GM18858 (cell line): ENCODE measurements around the gene TSEN15.
"Not testable (repeated sequence)": the region's sequence is repeated elsewhere in the genome, so short reads cannot be mapped to it uniquely, and the experiment has no call there.

Source experiments
- ATAC-seq: cut with Tn5 transposase; IDR thresholded peaks from one replicate; pipeline ENCODE4 v1.9.1; 2021; ENCODE audit not compliant: unreplicated experiment

TSEN15 gene

DNA sequence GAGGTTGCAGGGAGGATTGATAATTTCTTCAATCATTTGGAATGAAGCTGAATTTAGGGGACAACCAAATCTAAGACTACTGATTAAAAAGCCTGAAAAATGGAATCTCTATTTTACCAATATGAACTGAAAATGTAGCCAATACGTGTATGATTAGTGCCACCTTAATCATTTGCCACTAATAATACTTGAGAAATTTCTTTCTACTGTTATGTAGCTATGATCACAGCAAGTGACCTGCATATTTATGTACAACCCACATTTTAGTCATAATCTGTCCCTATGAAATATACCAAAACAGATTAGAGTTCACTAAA, 20.5 kb upstream of the TSEN15 start:
- ATAC-seq: no peak

DNA sequence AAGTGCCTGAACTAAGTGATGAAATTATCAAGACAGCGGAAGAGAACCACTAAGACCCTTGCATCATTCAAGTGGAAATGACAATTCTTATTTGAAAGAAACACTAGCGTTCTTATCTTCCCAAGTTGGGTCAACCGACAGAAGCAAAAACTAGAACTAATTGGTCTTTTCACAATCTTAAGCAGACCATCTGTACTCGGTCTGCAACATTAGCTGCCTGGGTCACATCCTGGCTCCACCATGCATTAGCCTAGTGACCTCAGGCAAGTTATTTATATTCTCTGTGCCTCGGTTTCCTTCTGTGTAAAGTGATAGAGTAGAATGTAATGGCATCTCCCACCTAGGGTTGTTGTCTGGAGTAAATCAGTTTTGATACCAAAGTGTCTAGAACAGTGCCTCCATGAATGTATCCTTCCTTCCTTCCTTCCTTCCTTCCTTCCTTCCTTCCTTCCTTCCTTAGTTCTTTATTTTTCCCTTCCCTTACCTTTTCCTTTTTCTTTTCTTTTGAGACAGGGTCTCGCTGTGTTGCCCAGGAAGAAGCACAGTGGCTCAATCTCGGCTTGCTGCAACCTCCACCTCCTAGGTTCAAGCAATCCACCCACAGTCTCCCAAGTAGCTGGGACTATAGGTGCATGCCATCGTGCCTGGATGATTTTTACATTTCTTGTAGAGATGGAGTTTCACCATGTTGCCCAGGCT, 20.0 kb upstream of the TSEN15 start:
- ATAC-seq: no peak

DNA sequence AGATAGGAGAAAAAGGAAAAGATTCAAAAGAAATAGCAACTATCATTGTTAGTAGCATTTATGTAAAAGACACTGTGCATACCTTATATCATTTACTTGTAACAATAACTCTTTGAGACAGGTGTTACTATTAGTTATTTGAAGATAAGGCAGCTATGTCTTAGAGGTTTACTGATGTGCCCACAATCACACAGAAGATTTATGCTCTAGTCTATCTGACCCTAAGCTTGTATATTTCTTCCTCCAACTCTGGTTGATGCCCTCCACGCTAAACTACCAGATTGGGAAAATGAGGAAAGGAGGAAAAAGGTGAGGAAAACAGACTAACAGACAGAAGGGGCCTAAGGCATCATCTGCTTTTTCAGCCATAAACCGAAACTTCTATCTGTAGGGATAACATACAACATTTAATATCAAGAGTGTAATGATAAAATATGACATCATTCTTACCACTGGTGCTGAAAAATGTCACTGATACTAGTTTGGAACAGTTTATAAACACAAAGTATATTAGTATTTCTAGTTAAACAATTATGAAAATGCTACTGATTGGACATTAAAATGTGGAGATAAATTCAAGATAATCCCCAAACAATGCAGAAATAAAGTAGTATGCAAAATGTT, 19.1 kb upstream of the TSEN15 start:
- ATAC-seq: no peak

DNA sequence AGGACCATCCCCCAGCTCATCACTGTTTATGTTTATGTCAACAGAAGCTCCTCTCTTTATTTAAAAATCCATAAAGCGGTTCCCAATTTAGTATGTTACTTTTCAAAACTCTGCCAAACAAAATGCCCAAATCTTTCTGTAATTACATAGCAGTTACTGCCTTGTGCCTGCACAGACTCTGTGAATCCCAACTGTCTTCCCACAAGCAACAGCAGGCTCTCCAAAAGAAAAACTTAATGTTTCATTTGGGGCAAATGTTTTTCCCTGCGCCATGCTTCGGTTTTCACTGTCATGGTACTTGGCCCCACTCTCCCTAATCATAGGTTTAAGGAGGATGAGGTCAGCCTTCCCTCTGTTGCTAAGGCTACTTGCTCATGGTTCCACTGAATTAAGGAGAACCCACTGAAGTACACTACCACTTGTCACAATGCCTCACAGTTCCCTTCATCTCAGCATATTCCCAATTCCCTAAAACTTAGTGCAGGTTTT, 18.6 kb upstream of the TSEN15 start:
- no peak for ATAC-seq

DNA sequence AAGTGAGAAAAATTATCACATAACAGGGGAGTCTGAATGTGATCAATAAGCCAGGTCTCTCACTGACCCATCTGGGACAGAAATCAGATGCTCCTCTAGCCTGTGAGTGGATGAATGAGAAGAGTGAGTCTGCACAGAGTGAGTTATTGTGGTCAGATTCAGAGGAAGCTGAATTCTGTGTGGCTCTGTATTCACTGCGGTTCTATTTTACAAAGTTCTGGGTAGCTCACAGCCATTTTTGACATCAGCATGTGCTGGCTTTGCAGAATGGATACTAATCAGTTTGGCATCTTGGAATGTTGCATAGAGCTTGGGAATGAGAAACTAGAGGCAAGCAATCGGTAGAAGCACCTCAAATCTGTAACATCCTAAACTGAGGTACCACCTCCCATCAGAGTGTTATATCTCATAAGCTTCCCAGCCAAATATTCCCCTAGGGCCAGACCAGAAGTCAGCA, 17.8 kb upstream of the TSEN15 start:
- no peak for ATAC-seq

DNA sequence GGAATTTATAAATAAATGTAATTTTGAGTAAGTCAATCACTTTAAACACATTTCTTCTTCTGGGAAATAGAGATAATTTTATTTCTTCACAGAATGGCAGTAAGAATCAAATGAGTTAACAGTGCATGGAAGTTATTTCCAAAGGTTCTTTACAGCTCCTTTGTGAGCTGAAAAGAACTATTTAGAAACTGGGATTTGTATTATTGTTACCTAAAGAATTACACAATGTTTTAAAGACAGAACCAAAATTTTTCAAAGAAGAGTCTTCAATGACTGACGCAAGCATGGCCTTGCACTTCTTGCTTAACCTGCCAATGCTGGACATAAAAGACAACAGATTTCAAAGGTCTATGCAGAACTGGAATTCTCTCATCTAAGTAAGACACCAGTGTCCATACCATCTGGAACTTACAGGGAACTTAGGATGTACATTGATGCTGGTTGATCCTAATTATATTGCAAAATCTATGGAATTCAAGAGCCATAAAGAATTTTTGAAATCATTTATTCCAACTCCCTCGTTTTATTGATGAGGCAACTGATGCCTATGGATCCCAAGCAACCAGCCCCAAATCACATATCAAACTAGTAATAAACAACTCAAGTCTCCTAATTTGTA, 16.7 kb upstream of the TSEN15 start:
- ATAC-seq: no peak

DNA sequence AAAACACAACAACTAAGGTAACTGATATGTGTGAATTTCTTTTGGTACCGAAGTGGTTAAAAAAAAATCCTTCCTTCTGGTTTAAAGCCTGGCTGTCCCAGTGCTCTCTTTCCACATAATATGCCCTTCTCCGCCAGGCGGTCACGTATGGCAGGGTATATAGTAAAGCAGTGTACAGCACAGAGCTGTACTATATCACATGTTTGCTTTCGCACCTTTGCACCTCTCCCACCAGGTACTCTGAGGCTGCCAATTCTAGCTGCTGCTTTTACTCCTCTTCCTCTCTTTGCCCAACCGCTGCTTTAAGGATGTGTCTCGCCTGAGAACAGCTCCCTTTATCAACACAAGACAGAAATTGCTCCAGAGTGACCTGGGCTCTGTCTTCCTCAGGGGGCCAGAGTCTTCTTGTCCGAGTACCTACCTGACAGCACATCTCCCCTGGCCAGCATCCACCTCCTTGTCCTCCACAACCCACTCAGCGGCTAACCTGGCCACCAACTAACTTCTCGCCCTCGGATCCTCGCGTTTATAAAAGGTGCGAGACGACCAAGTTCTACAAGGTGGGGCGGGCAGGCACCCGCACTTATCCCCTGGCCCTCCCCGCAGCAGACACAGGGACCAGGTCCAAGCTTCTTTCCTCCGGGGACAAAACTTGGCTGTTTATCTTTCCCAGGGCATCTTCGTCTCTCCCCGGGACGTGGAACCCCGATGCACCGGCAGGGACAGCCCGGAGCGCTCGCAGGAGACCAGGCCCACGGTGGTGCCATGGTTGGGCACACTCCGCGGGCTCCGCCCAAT, 15.6 kb upstream of the TSEN15 start:
- ATAC-seq: no peak

DNA sequence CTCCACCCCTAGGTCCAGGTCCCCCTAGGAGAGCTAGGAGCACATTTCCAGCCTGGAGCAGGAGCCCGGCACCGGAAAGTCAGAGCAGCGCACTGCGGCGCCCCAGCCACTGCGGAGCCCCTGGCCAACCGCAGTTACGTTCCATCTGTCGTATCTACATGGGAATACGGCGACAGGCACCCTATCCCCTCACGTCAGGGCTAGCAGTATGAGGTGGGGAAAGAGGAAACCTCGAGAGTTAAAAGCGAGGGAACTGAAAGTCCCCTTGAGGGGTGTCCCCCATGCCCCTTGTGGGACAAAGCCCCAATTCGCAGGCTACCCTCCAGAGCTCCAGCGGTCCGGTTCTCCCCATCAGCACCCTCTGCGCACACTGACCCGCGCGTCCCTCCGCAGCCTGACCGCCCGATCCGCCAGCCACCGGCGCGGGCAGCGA, 15.0 kb upstream of the TSEN15 start:
- no peak for ATAC-seq

DNA sequence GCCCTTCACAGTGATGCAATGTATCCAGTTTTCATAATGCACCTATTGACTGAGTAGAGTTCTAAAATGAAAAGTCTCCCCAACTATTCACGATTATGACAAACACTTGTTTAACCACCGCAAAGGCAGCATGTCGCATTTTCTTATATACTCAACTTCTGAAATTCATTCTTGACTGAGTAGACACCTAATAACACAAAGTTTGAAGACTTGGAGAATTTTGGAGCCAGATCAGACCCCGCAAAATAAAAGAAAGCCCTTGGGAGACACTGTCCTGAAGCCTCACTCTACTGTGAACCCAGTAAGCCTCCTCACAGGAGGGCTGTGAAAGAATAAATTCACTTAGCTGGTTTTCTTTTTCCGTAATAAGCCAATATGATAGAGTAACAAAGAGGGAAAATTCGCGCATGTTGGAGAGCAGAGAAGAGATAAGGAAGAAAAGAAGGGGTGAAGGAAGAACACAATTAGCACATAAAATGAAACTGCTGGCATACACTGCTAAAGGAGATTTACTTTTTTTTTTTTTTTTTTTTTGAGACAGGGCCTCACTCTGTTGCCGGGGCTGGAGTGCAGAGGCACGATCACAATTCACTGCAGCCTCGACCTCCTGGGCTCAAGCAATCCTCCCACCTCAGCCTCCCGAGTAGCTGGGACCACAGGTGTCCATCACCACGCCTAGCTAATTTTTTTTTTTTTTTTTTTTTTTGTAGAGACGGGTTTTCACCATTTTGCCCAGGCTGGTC, 13.5 kb upstream of the TSEN15 start:
- ATAC-seq: no peak

DNA sequence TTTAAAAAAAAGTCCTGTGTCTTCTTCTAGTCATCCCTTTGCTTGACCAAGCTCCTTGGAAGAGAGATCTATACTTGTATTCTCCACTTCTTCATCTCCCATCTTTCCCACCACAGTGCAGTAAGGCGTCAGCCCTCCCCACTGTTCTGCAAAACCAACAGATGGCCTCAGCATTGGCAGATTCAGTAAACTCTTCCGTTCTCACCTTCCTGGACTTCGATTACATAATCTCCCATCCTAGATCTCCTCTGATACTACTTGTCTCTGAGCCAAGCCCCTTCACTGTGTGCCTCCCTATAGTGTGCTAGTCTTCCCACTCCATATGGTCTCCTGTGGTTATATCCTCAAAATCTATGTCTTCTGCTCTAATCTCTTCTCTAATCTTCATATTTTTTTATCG, 12.4 kb upstream of the TSEN15 start:
- no peak for ATAC-seq

DNA sequence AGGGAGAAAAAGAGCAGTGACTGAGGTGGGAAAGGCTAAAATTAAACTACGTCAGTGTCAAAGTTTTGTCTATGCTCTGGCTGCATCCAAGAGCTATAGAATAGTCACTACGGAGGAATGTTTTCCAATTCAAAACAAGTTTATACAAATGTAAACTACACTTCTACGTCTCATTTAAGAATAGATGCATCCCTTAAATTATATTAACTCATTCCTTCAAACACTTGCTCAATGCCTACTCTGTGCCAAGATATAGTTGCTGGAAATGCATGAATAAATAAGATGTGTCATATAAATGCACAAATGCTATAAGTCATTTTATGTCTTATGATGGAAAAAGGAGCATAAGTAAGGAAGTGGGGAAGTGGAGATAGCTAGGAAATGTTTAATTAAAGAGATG, 9.8 kb upstream of the TSEN15 start:
- no peak for ATAC-seq

DNA sequence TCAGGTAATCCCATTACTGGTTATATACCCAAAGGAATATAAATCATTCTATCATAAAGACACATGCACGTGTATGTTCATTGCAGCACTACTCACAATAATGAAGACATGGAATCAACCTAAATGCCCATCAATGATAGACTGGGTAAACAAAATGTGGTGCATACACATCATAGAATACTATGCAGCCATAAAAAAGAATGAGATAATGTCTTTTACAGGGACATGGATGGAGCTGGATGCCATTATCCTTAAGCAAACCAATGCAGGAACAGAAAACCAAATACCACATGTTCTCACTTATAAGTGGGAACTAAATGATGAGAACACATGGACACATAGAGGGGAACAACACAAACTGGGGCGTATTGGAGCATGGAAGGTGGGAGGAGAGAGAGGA, 8.2 kb upstream of the TSEN15 start:
- ATAC-seq: not testable (repeated sequence)

DNA sequence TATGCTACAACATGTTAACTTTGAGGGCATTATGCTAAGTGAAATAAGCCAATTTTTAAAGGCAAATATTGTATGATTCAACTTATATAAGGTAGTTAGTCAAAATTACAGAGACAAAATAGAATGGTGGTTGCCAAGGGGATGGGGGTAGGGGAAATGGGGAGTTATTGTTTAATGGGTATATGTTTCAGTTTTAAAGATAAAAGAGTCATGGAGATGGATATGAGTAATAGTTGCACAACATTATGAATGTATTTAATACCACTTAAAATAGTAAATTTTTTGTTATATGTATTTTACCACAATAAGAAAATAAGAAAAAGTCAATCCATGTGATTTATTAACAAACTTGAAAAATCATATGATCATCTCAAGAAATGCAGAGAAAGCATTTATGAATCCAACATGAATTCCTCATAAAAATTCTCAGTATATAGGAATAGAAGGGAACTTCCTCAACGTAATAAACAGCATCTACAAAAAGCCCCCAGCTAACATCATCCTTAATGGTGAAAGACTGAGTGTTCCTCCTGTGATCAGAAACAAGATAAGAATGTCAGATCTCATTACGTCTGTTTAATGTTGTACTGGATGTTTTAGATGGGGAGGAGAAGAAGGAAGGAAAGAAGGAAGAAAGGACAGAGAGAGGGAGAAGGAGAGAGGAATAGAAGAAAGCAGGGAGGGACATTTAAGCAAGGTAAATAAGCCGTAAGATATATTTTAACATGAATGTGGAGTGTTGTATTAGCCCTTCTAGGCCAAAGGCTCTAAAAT, 6.7 kb upstream of the TSEN15 start:
- no peak for ATAC-seq

DNA sequence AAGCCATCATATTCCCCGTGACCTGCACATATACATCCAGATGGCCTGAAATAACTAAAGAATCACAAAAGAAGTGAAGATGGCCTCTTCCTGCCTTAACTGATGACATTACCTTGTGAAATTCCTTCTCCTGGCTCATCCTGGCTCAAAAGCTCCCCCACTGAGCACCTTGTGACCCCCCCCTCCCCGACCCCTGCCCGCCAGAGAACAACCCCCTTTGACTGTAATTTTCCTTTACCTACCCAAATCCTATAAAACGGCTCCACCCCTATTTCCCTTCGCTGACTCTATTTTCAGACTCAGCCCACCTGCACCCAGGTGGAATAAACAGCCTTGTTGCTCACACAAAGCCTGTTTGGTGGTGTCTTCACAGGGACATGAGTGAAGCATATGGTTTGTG, 4.0 kb upstream of the TSEN15 start:
- ATAC-seq: not testable (repeated sequence)

DNA sequence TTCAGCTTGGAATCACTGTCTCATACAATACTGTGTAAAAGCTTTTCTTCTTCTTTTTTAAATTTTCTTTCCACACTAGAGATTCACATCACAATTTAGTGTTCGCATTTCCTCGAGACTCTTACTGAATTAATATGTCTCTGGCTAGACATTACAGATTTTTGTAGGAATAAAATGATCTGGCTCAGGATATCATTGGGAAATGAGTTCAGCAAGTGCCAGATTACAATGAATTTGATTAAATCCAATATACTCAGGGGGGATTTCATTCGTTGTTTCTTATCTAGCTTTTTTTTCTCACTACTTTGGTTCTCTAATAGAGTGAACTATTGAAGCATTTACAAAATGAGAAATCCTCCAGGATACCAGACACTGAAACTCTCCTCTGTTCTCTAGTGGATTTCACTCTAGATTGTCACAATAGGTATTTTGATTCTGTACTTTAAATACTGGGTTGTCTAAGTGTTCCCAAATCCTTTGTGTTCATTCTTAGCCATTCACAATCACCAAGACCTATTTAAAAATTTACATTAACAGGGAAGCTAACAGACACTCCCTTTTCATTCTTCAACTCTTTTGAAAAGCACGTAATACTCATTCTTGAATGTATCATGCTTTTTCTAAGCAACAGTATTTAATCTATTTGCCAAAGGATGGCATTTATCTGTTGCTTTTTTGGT, 2.8 kb upstream of the TSEN15 start:
- no peak for ATAC-seq

DNA sequence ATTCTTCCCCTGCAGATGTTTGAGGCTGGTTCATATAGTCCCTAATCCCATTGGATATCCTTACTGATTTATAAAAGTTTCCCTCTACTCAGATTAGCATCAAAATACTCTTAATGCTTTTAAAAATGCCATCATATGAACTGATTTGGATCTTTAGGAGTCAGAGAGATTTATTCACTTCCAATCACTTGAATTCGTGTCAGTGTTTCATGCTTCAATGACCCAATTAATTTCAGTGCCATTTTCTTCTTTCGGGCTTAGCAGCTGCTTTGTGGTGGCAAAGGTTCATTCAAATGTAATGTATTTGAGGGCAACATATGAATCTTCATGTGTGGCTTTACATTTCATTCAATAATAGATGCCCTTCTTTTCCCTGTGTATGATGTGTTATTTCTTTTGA, 2.2 kb upstream of the TSEN15 start:
- ATAC-seq: no peak

DNA sequence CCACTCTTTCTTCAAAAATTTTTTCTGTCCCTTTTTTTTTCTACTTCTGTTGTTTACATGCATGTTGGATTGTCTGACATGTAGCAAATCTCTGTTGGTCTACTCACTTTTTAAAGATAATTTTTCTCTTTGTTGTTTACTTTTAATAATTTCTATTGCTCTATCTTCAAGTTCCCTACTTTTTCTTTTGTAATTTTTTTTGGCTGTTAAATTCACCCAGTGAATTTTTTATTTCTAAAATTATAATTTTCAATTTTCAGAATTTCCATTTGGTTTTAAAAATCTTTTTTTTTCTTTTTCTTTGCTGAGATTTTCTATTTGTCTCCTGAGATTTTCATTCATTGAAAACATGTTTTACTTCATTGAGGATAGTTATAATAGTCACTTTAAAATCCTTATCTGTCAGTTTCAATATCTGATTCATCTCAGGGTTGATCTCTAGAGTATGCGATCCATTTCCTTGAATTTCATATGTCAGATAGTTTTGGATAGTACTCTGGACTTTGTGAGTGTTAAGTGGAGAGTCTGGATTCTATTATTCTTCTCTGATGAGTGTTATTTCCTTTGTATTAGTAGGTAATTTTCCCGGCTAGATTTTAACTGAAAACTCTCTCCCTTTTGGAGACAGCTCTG, 1.6 kb upstream of the TSEN15 start:
- ATAC-seq: no peak

DNA sequence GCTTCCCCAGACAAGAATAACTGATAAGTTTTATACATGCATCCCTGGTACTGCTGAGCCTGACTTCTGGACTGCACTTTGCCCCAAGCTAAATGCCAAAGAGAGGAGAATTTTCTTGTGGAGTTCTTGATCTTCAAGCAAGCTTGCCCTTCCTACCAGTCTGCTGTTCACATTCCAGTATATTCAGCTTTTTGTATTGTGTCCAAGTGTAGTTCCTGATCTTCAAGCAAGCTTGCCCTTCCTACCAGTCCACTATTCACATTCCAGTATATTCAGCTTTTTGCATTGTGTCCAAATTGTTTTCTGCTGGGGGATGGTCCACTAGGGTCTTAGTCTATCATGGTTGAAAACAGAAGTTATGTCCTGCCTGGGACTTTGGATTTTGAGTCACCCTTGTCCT, 894 bp upstream of the TSEN15 start:
- ATAC-seq: no peak

DNA sequence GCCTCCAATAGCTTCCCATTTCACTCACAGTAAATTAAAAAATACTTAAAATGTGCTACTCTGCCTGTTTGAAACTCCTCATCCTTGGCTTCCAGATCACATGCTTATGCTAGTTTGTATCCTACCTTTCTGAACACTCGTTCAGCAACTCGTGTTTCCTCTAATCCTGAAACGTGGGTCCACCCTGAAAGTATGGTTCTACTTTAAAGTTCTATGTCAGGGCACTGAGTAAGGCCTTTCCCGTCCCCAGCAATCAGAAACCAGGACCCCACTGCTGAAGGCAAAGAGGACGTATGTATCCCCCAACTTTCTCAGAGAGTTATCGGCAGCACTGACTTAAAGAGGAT, 419 bp upstream of the TSEN15 start:
- no peak for ATAC-seq
